Muscle of leg (tissue), 16 donors: ENCODE data around the gene MAPK6. TPM values are rescaled to one million over a fixed set of nuclear protein-coding genes. Genes with fewer than 3 reads are reported as not detected.

ENCODE experiments used
- DNase-seq: peaks from one replicate; pipeline ENCODE4 v3.0.0; 2013
- H3K27ac ChIP-seq: one replicate; pipeline ENCODE4 v1.5.1; 2013; ENCODE audit warnings: mild to moderate bottlenecking, low read length, control low read depth
- H3K27me3 ChIP-seq: one replicate; pipeline ENCODE4 v1.6.1; 2013; ENCODE audit warnings: low read length; ENCODE audit not compliant: control insufficient read depth, insufficient read depth
- H3K36me3 ChIP-seq: one replicate; pipeline ENCODE4 v1.6.1; 2013; ENCODE audit warnings: low read length; ENCODE audit not compliant: control insufficient read depth, insufficient read depth
- H3K4me1 ChIP-seq: one replicate; pipeline ENCODE4 v1.6.1; 2013; ENCODE audit warnings: low read length; ENCODE audit not compliant: control insufficient read depth, insufficient read depth
- H3K4me3 ChIP-seq: one replicate; pipeline ENCODE4 v1.5.1; 2013; ENCODE audit warnings: low read length, control low read depth
- H3K9me3 ChIP-seq: replicated peaks from 2 replicates; pipeline ENCODE4 v1.6.1; 2013; ENCODE audit warnings: low read depth, low read length; ENCODE audit not compliant: control insufficient read depth
- WGBS: methylation state at CpG from one replicate; pipeline ENCODE4 v1.1.5; 2013; ENCODE audit warnings: missing lambda C conversion rate; ENCODE audit not compliant: insufficient coverage; 5-methylcytosine and 5-hydroxymethylcytosine counted together
- long read RNA-seq, 11 donors: transcript quantifications; one replicate each; lab custom pipeline, GENCODE V29; 2026
- polyA plus RNA-seq, 8 donors: library from polyadenylated mRNA; unstranded; fragments of 120-200 nt; gene quantifications; one replicate each; pipeline versions ENCODE4 v1.2.1 to v1.2.3, GENCODE V29; 2013; ENCODE audit warnings: inconsistent platforms in 1 of 8, low replicate concordance in 1 of 8; ENCODE audit not compliant: insufficient read length in 8 of 8, insufficient read depth in 1 of 8
- total RNA-seq: library from RNA; stranded (reverse); fragments of 120-200 nt; gene quantifications from one replicate; pipeline ENCODE4 v1.2.4, GENCODE V29; 2013

Gene MAPK6
- total RNA-seq (23.5 TPM), polyA plus RNA-seq (10 to 100 TPM; 19.1 to 28.2 (median 25.6) TPM)
- long read RNA-seq, donor 1, full-length matches to known transcripts: 1 of 1 reads
- long read RNA-seq, donor 1, partial matches to known transcripts: 0 of 1 reads
- long read RNA-seq, donor 1, other reads (novel, unspliced or antisense): 0 of 1 reads
- long read RNA-seq, donor 2, full-length matches to known transcripts: 1 of 1 reads
- long read RNA-seq, donor 2, partial matches to known transcripts: 0 of 1 reads
- long read RNA-seq, donor 2, other reads (novel, unspliced or antisense): 0 of 1 reads
- long read RNA-seq, donor 3, full-length matches to known transcripts: 2 of 2 reads
- long read RNA-seq, donor 3, partial matches to known transcripts: 0 of 2 reads
- long read RNA-seq, donor 3, other reads (novel, unspliced or antisense): 0 of 2 reads
- long read RNA-seq, donor 4, full-length matches to known transcripts: 2 of 2 reads
- long read RNA-seq, donor 4, partial matches to known transcripts: 0 of 2 reads
- long read RNA-seq, donor 4, other reads (novel, unspliced or antisense): 0 of 2 reads
- long read RNA-seq, donor 5, full-length matches to known transcripts: 10 of 10 reads
- long read RNA-seq, donor 5, partial matches to known transcripts: 0 of 10 reads
- long read RNA-seq, donor 5, other reads (novel, unspliced or antisense): 0 of 10 reads
- long read RNA-seq, donor 6, full-length matches to known transcripts: 9 of 22 reads
- long read RNA-seq, donor 6, partial matches to known transcripts: 13 of 22 reads
- long read RNA-seq, donor 6, other reads (novel, unspliced or antisense): 0 of 22 reads
- long read RNA-seq, donor 7, full-length matches to known transcripts: 5 of 11 reads
- long read RNA-seq, donor 7, partial matches to known transcripts: 6 of 11 reads
- long read RNA-seq, donor 7, other reads (novel, unspliced or antisense): 0 of 11 reads
- long read RNA-seq, donor 8, full-length matches to known transcripts: 3 of 3 reads
- long read RNA-seq, donor 8, partial matches to known transcripts: 0 of 3 reads
- long read RNA-seq, donor 8, other reads (novel, unspliced or antisense): 0 of 3 reads
- long read RNA-seq, donor 9, full-length matches to known transcripts: 4 of 4 reads
- long read RNA-seq, donor 9, partial matches to known transcripts: 0 of 4 reads
- long read RNA-seq, donor 9, other reads (novel, unspliced or antisense): 0 of 4 reads
- long read RNA-seq, donor 10, full-length matches to known transcripts: 11 of 11 reads
- long read RNA-seq, donor 10, partial matches to known transcripts: 0 of 11 reads
- long read RNA-seq, donor 10, other reads (novel, unspliced or antisense): 0 of 11 reads
- long read RNA-seq, donor 11, full-length matches to known transcripts: 6 of 6 reads
- long read RNA-seq, donor 11, partial matches to known transcripts: 0 of 6 reads
- long read RNA-seq, donor 11, other reads (novel, unspliced or antisense): 0 of 6 reads

- Histone ChIP-seq H3K27me3 (no peaks in the 10 kb centered on the region), H3K4me3 (peak within 1 kb of the TSS; percentile 71), H3K9me3 (no peaks in the 10 kb centered on the region), H3K27ac (peak within 1 kb of the TSS; percentile 98), H3K36me3 (no peaks in the 10 kb centered on the region), H3K4me1 (peaks cover 10% of the 10 kb centered on the region)
- 6% methylated on average over 55 of the region's 59 CpGs for WGBS
- peak; percentile 97 for DNase-seq
These were observed at the start of gene MAPK6 for GRCh38 chr15:52018693-52019393. MAPK6 (plus strand) TSS chr15:52019219; CDS start chr15:52046461, 27,242 bp downstream.

GRCh38 chr15:51969728-51970127, 49.3 kb upstream of the MAPK6 start:
- WGBS: no CpG with 5 or more reads among the region's 4 CpGs
- Histone ChIP-seq H3K27me3 (no peaks in the 10 kb centered on the region), H3K4me3 (no peak overlapping the region), H3K27ac (no peak overlapping the region), H3K4me1 (peaks cover 6% of the 10 kb centered on the region), H3K9me3 (peaks cover 14% of the 10 kb centered on the region), H3K36me3 (peaks cover 15% of the 10 kb centered on the region)
- no peak for DNase-seq

GRCh38 chr15:51970132-51970817, 48.7 kb upstream of the MAPK6 start:
- peak overlapping the region; percentile 68 for H3K4me3 ChIP-seq
- H3K27me3 ChIP-seq: no peaks in the 10 kb centered on the region
- no peak overlapping the region for H3K27ac ChIP-seq
- H3K4me1 ChIP-seq: peaks cover 6% of the 10 kb centered on the region
- no CpG with 5 or more reads among the region's 4 CpGs for WGBS
- H3K9me3 ChIP-seq: peaks cover 14% of the 10 kb centered on the region
- H3K36me3 ChIP-seq: peaks cover 12% of the 10 kb centered on the region
- no peak for DNase-seq

GRCh38 chr15:51971032-51971374, 48.0 kb upstream of the MAPK6 start:
- H3K27me3 ChIP-seq: no peaks in the 10 kb centered on the region
- peaks cover 10% of the 10 kb centered on the region for H3K36me3 ChIP-seq
- H3K4me1 ChIP-seq: peaks cover 6% of the 10 kb centered on the region
- no peak for DNase-seq
- H3K27ac ChIP-seq: peak overlapping the region; percentile 94
- WGBS: 3% methylated on average over 7 of the region's 7 CpGs
- peaks cover 14% of the 10 kb centered on the region for H3K9me3 ChIP-seq
- H3K4me3 ChIP-seq: peak overlapping the region; percentile 68

- Histone ChIP-seq H3K4me3 (peak within 1 kb of the TSS; percentile 68), H3K27me3 (no peaks in the 10 kb centered on the region), H3K9me3 (peaks cover 14% of the 10 kb centered on the region), H3K27ac (peak within 1 kb of the TSS; percentile 94), H3K4me1 (peaks cover 6% of the 10 kb centered on the region), H3K36me3 (peaks cover 6% of the 10 kb centered on the region)
- WGBS: under 1% methylated on average over 52 of the region's 58 CpGs
- DNase-seq: peak; percentile 99
These were observed 47.5 kb upstream of the MAPK6 start, which contains the start of gene LEO1 for GRCh38 chr15:51971375-51972133. LEO1 (minus strand) TSS chr15:51971778; CDS start chr15:51971745, 33 bp downstream.

GRCh38 chr15:51973220-51973619, 45.8 kb upstream of the MAPK6 start:
- Histone ChIP-seq H3K27me3 (no peaks in the 10 kb centered on the region), H3K4me1 (peaks cover 6% of the 10 kb centered on the region), H3K27ac (no peak overlapping the region), H3K4me3 (no peak overlapping the region), H3K9me3 (peaks cover 1% of the 10 kb centered on the region), H3K36me3 (peaks cover 3% of the 10 kb centered on the region)
- WGBS: no CpG with 5 or more reads among the region's 5 CpGs
- no peak for DNase-seq

- no peak for DNase-seq
- Histone ChIP-seq H3K27me3 (no peaks in the 10 kb centered on the region), H3K9me3 (no peaks in the 10 kb centered on the region), H3K27ac (no peak overlapping the region), H3K4me1 (peaks cover 6% of the 10 kb centered on the region), H3K4me3 (no peak overlapping the region), H3K36me3 (peaks cover 3% of the 10 kb centered on the region)
- WGBS: 100% methylated on average over 2 of the region's 4 CpGs
These were observed 45.2 kb upstream of the MAPK6 start for GRCh38 chr15:51973775-51974174.

- Histone ChIP-seq H3K36me3 (no peaks in the 10 kb centered on the region), H3K4me3 (no peak overlapping the region), H3K27me3 (no peaks in the 10 kb centered on the region), H3K4me1 (peaks cover 2% of the 10 kb centered on the region), H3K27ac (peak overlapping the region; percentile 15), H3K9me3 (no peaks in the 10 kb centered on the region)
- peak; percentile 58 for DNase-seq
- WGBS: 50% methylated on average over 2 of the region's 7 CpGs
These were observed 36.8 kb upstream of the MAPK6 start for GRCh38 chr15:51982013-51982769.
